Ascending aorta (tissue), 2 donors: ENCODE measurements around the gene DGCR6L. TPM values are rescaled to one million over a fixed set of nuclear protein-coding genes. Genes with fewer than 3 reads are reported as not detected.
"Not testable (repeated sequence)": the region's sequence is repeated elsewhere in the genome, so short reads cannot be mapped to it uniquely, and the experiment has no call there.

Experiments used
- DNase-seq, 2 donors: peaks; one replicate each; pipeline ENCODE4 v3.0.0-alpha.2; 2019; ENCODE audit warnings: low spot score in 2 of 2
- H3K27ac ChIP-seq, 2 donors: fragments of 200-600 bp; sonication (generic); one replicate each; pipeline ENCODE4 v1.5.1; 2016 to 2017; ENCODE audit warnings: mild to moderate bottlenecking in 1 of 2
- H3K27me3 ChIP-seq: fragments of 200-600 bp; sonication (generic); one replicate; pipeline ENCODE4 v1.5.1; 2017
- H3K36me3 ChIP-seq, 2 donors: fragments of 200-600 bp; sonication (generic); one replicate each; pipeline ENCODE4 v1.5.1; 2016
- H3K4me1 ChIP-seq, 2 donors: fragments of 200-600 bp; sonication (generic); one replicate each; pipeline ENCODE4 v1.5.1; 2016 to 2017; ENCODE audit warnings: mild to moderate bottlenecking in 1 of 2
- H3K4me3 ChIP-seq, 2 donors: fragments of 200-600 bp; sonication (generic); one replicate each; pipeline ENCODE4 v1.5.1; 2016 to 2017; ENCODE audit warnings: mild to moderate bottlenecking in 1 of 2
- H3K9me3 ChIP-seq, 2 donors: fragments of 200-600 bp; sonication (generic); one replicate each; pipeline ENCODE4 v1.5.1; 2016
- CTCF ChIP-seq, 3 experiments: fragments of 200-600 bp in 2 of 3; fragments of 450-650 bp in 1 of 3; sonication (generic) in 2 of 3; IDR thresholded peaks; one replicate each; pipeline ENCODE4 v1.5.1; 2016 to 2019; ENCODE audit warnings: antibody characterized with exemption in 3 of 3, mild to moderate bottlenecking in 1 of 3, moderate library complexity in 1 of 3
- intact Hi-C: fragments of 100-400 bp; cut with DNase I; formaldehyde crosslinking; loops from one replicate; pipeline ENCODE4 v1.15.1; 2023
- total RNA-seq: library from RNA; depleted of rRNA; stranded (reverse); fragments of >200 nt; gene quantifications from one replicate; pipeline ENCODE4 v1.1.0, GENCODE V29; 2016

DGCR6L gene
- total RNA-seq, result 42.1 TPM

- Histone ChIP-seq H3K27me3 (no peaks in the 10 kb centered on the region), H3K4me3 (peak within 1 kb of the TSS; percentile 79 to 100), H3K27ac (peak within 1 kb of the TSS; percentile 80 to 91), H3K36me3 (peaks cover 0 to 6% of the 10 kb centered on the region in 2 donors), H3K4me1 (peaks cover 0 to 26% of the 10 kb centered on the region in 2 donors), H3K9me3 (no peaks in the 10 kb centered on the region)
- no peak for TF ChIP-seq CTCF (IDR thresholded peaks at IDR 0.05)
- DNase-seq, result peak; percentile 82 to 97
- intact Hi-C loops, result loop anchor here (1.0 kb wide), 1 partner anchor 73 kb away; no protein-coding TSS in a partner anchor
Observed at GRCh38 chr22:20319745-20320658, at the start of gene DGCR6L. Gene DGCR6L, minus strand, starts transcription at chr22:20320060. Its CDS starts 72 bp downstream, at chr22:20319988.

GRCh38 chr22:20368875-20369274 is 49.0 kb upstream of the DGCR6L start:
- DNase-seq, intact Hi-C loops, H3K27ac ChIP-seq, H3K9me3 ChIP-seq, H3K27me3 ChIP-seq, H3K4me1 ChIP-seq, H3K36me3 ChIP-seq, H3K4me3 ChIP-seq: not testable (repeated sequence)

- H3K27ac ChIP-seq, H3K36me3 ChIP-seq, intact Hi-C loops, H3K4me1 ChIP-seq, DNase-seq, H3K9me3 ChIP-seq, H3K27me3 ChIP-seq, H3K4me3 ChIP-seq: not testable (repeated sequence)
Observed at GRCh38 chr22:20366841-20367240, 47.0 kb upstream of the DGCR6L start.

- intact Hi-C loops, DNase-seq, H3K27me3 ChIP-seq, H3K9me3 ChIP-seq, H3K27ac ChIP-seq, H3K4me3 ChIP-seq, H3K36me3 ChIP-seq, H3K4me1 ChIP-seq: not testable (repeated sequence)
Observed at GRCh38 chr22:20364335-20365260, 44.7 kb upstream of the DGCR6L start.

GRCh38 chr22:20362403-20362802 is 42.5 kb upstream of the DGCR6L start:
- H3K9me3 ChIP-seq, DNase-seq, H3K27me3 ChIP-seq, H3K36me3 ChIP-seq, H3K27ac ChIP-seq, intact Hi-C loops, H3K4me3 ChIP-seq, H3K4me1 ChIP-seq: not testable (repeated sequence)

- H3K4me3 ChIP-seq, H3K27me3 ChIP-seq, H3K4me1 ChIP-seq, H3K27ac ChIP-seq, intact Hi-C loops, DNase-seq, H3K36me3 ChIP-seq, H3K9me3 ChIP-seq: not testable (repeated sequence)
Observed at GRCh38 chr22:20361752-20362229, 41.9 kb upstream of the DGCR6L start.

- DNase-seq, H3K27ac ChIP-seq, H3K27me3 ChIP-seq, H3K36me3 ChIP-seq, H3K4me1 ChIP-seq, H3K4me3 ChIP-seq, H3K9me3 ChIP-seq, intact Hi-C loops: not testable (repeated sequence)
Observed at GRCh38 chr22:20360866-20361751, 41.2 kb upstream of the DGCR6L start.

GRCh38 chr22:20360261-20360660 is 40.4 kb upstream of the DGCR6L start:
- H3K4me3 ChIP-seq, H3K9me3 ChIP-seq, H3K27ac ChIP-seq, intact Hi-C loops, DNase-seq, H3K4me1 ChIP-seq, H3K36me3 ChIP-seq, H3K27me3 ChIP-seq: not testable (repeated sequence)

GRCh38 chr22:20358503-20359239 is 38.8 kb upstream of the DGCR6L start:
- DNase-seq, intact Hi-C loops, H3K36me3 ChIP-seq, H3K27ac ChIP-seq, H3K9me3 ChIP-seq, H3K4me1 ChIP-seq, H3K27me3 ChIP-seq, H3K4me3 ChIP-seq: not testable (repeated sequence)

GRCh38 chr22:20357967-20358366 is 38.1 kb upstream of the DGCR6L start:
- H3K4me1 ChIP-seq, intact Hi-C loops, H3K27ac ChIP-seq, H3K9me3 ChIP-seq, DNase-seq, H3K36me3 ChIP-seq, H3K4me3 ChIP-seq, H3K27me3 ChIP-seq: not testable (repeated sequence)

GRCh38 chr22:20356906-20357305 is 37.0 kb upstream of the DGCR6L start:
- H3K4me3 ChIP-seq, DNase-seq, H3K27me3 ChIP-seq, H3K4me1 ChIP-seq, H3K36me3 ChIP-seq, H3K27ac ChIP-seq, H3K9me3 ChIP-seq, intact Hi-C loops: not testable (repeated sequence)
